GM10266 (cell line): ENCODE data around the gene ACP1.
A peak's percentile ranks its signal among the peaks of the same experiment; 100 is the strongest.

Experiments used
- DNase-seq: peaks from one replicate; pipeline ENCODE4 v3.0.0; 2012; ENCODE audit errors: extremely low spot score
- CTCF ChIP-seq: IDR thresholded peaks from 2 replicates; pipeline ENCODE4 v1.5.1; 2012; ENCODE audit warnings: mild to moderate bottlenecking, low read depth; ENCODE audit not compliant: control insufficient read depth, insufficient read depth; ENCODE audit errors: missing control alignments

Gene ACP1

GRCh38 chr2:264493-265468 is at the start of gene ACP1:
TSS of gene ACP1 (plus strand) at chr2:264947. CDS start at chr2:264965, 18 bp downstream.
- peak; percentile 98 for DNase-seq
- TF ChIP-seq CTCF: no peak

GRCh38 chr2:216068-216467 is 48.7 kb upstream of the ACP1 start:
- no peak for DNase-seq
- no peak for TF ChIP-seq CTCF

GRCh38 chr2:223451-223850 is 41.3 kb upstream of the ACP1 start:
- DNase-seq: no peak
- no peak for TF ChIP-seq CTCF

GRCh38 chr2:223971-224760 is 40.6 kb upstream of the ACP1 start:
- DNase-seq: no peak
- TF ChIP-seq CTCF: no peak

- TF ChIP-seq CTCF: no peak
- DNase-seq: no peak
These were observed 36.6 kb upstream of the ACP1 start for GRCh38 chr2:228115-228514.

GRCh38 chr2:228518-229278 is 36.0 kb upstream of the ACP1 start:
- TF ChIP-seq CTCF: no peak
- no peak for DNase-seq
